ENCODE results near the gene COX7A2.

GRCh38 chr6:75224303-75224926 is 19.2 kb downstream of the COX7A2 start:
- TF ChIP-seq CTCF (IDR thresholded peaks at IDR 0.05) = no peak
- TF ChIP-seq POLR2A (IDR thresholded peaks at IDR 0.05) = no peak
- no peak for TF ChIP-seq EP300 (IDR thresholded peaks at IDR 0.05)
